Measurements from ENCODE around the gene TNFAIP1. TPM values are rescaled to one million over a fixed set of nuclear protein-coding genes. Genes with fewer than 3 reads are reported as not detected.

Gene TNFAIP1
- total RNA-seq, 1 experiment from 2014 or later, result 21.3 TPM

- Mint-ChIP-seq H3K27ac (peak overlapping the region; percentile 84), H3K27me3 (ENCODE audit: low read depth) (no peaks in the 10 kb centered on the region), H3K9me3 (no peaks in the 10 kb centered on the region), H3K4me3 (no peak overlapping the region), H3K36me3 (peaks cover 49% of the 10 kb centered on the region), H3K4me1 (peaks cover 31% of the 10 kb centered on the region)
- POLR2A ChIA-PET, result no interaction called here
- ATAC-seq, result no peak
- no peak for DNase-seq (ENCODE audit: low spot score)
- CTCF ChIA-PET, result no interaction called here
- TF ChIP-seq ZMAT4 (CRISPR knock-in tag; IDR thresholded peaks at IDR 0.05), result no peak
Measured at GRCh38 chr17:28324781-28325180, 10.8 kb upstream of the TNFAIP1 start.

- CTCF ChIA-PET, result interaction anchor here (1.3 kb wide), 1 partner anchor 10 kb away, joined by 4 read pairs; the partner anchor contains the start of genes IFT20 and TNFAIP1
- Mint-ChIP-seq H3K27ac (peak overlapping the region; percentile 84), H3K4me1 (peaks cover 27% of the 10 kb centered on the region), H3K36me3 (peaks cover 47% of the 10 kb centered on the region), H3K9me3 (no peaks in the 10 kb centered on the region), H3K27me3 (ENCODE audit: low read depth) (no peaks in the 10 kb centered on the region), H3K4me3 (no peak overlapping the region)
- no peak for TF ChIP-seq RELA (CRISPR knock-in tag; IDR thresholded peaks at IDR 0.05; ENCODE audit: borderline replicate concordance)
- TF ChIP-seq ATF3 (CRISPR knock-in tag; conservative IDR thresholded peaks at IDR 0.05), result no peak
- no peak for TF ChIP-seq EMX1 (CRISPR knock-in tag; IDR thresholded peaks at IDR 0.05)
- TF ChIP-seq ZNF416 (CRISPR knock-in tag; IDR thresholded peaks at IDR 0.05), result no peak
- TF ChIP-seq ATF1 (CRISPR knock-in tag; IDR thresholded peaks at IDR 0.05), result no peak
- no peak for TF ChIP-seq HMGA2 (CRISPR knock-in tag; IDR thresholded peaks at IDR 0.05)
- TF ChIP-seq ZNF232 (CRISPR knock-in tag; IDR thresholded peaks at IDR 0.05), result no peak
- no peak for TF ChIP-seq ZNF121 (CRISPR knock-in tag; IDR thresholded peaks at IDR 0.05)
- no peak for TF ChIP-seq CREM (CRISPR knock-in tag; IDR thresholded peaks at IDR 0.05)
- no peak for ATAC-seq
- POLR2A ChIA-PET, result interaction anchor here (1.2 kb wide), 1 partner anchor 10 kb away, joined by 4 read pairs; the partner anchor contains the start of genes IFT20 and TNFAIP1
- DNase-seq (ENCODE audit: low spot score), result no peak
Measured at GRCh38 chr17:28325211-28325610, 10.3 kb upstream of the TNFAIP1 start.

- H3K36me3 Mint-ChIP-seq, result peaks cover 39% of the 10 kb centered on the region
- ChIA-PET CTCF (interaction anchor here (1.3 kb wide), 1 partner anchor 9 kb away, joined by 4 read pairs; the partner anchor contains the start of genes IFT20 and TNFAIP1), POLR2A (interaction anchor here (1.2 kb wide), 1 partner anchor 9 kb away, joined by 4 read pairs; the partner anchor contains the start of genes IFT20 and TNFAIP1)
- H3K4me1 Mint-ChIP-seq, result peaks cover 18% of the 10 kb centered on the region
- H3K4me3 Mint-ChIP-seq, result no peak overlapping the region
- H3K9me3 Mint-ChIP-seq, result no peaks in the 10 kb centered on the region
- H3K27ac Mint-ChIP-seq, result no peak overlapping the region
- TF ChIP-seq ERG (CRISPR knock-in tag; IDR thresholded peaks at IDR 0.05) (no peak), SMAD4 (CRISPR knock-in tag; IDR thresholded peaks at IDR 0.05) (no peak), CREB1 (CRISPR knock-in tag; IDR thresholded peaks at IDR 0.05) (no peak), OVOL2 (CRISPR knock-in tag; IDR thresholded peaks at IDR 0.05; ENCODE audit: borderline replicate concordance) (no peak), FOXP1 (CRISPR knock-in tag; IDR thresholded peaks at IDR 0.05; ENCODE audit: borderline replicate concordance) (no peak), ESRRA (CRISPR knock-in tag; IDR thresholded peaks at IDR 0.05; ENCODE audit: borderline replicate concordance) (no peak), CBFB (CRISPR knock-in tag; IDR thresholded peaks at IDR 0.05; ENCODE audit: low read depth) (no peak), MLX (CRISPR knock-in tag; IDR thresholded peaks at IDR 0.05) (no peak), NR2C2 (CRISPR knock-in tag; IDR thresholded peaks at IDR 0.05) (no peak), NR3C1 (CRISPR knock-in tag; conservative IDR thresholded peaks at IDR 0.05; ENCODE audit: low read depth) (no peak), ZNF317 (CRISPR knock-in tag; IDR thresholded peaks at IDR 0.05; ENCODE audit: borderline replicate concordance, low read depth) (no peak), AR (CRISPR knock-in tag; IDR thresholded peaks at IDR 0.05) (no peak), USF1 (CRISPR knock-in tag; IDR thresholded peaks at IDR 0.05) (no peak), NFATC4 (CRISPR knock-in tag; IDR thresholded peaks at IDR 0.05) (no peak), GABPB1 (CRISPR knock-in tag; IDR thresholded peaks at IDR 0.05) (no peak)
- DNase-seq (ENCODE audit: low spot score) (no peak), ATAC-seq (no peak)
- no peaks in the 10 kb centered on the region for H3K27me3 Mint-ChIP-seq (ENCODE audit: low read depth)
Measured at GRCh38 chr17:28326114-28326513, 9.4 kb upstream of the TNFAIP1 start.

Measured in WTC11 (cell line).